Subcutaneous adipose tissue (tissue), 4 donors: ENCODE data around the gene KIAA1210. TPM values are rescaled to one million over a fixed set of nuclear protein-coding genes. Genes with fewer than 3 reads are reported as not detected.

ENCODE experiments used
- CTCF ChIP-seq: fragments of 450-650 bp; IDR thresholded peaks from one replicate; pipeline ENCODE4 v1.5.1; 2016; ENCODE audit warnings: low read depth, mild to moderate bottlenecking, control low read depth, antibody characterized with exemption, moderate library complexity
- total RNA-seq, 4 donors: library from RNA; depleted of rRNA; stranded (reverse); fragments of >200 nt; gene quantifications; one replicate each; pipeline ENCODE4 v1.1.0, GENCODE V29; 2016

The KIAA1210 gene
- total RNA-seq, 4 donors from 2014 or later: under 0.01 TPM; not detected in 2

GRCh38 chrX:119094819-119095218, 32.8 kb downstream of the KIAA1210 start:
- TF ChIP-seq CTCF: no peak

- TF ChIP-seq CTCF: no peak
Measured at GRCh38 chrX:119093991-119094735, 33.4 kb downstream of the KIAA1210 start.

- no peak for TF ChIP-seq CTCF
Measured at GRCh38 chrX:119090627-119091026, 37.0 kb downstream of the KIAA1210 start.

- TF ChIP-seq CTCF: no peak
Measured at GRCh38 chrX:119089619-119090018, 38.0 kb downstream of the KIAA1210 start.

GRCh38 chrX:119087121-119087520, 40.5 kb downstream of the KIAA1210 start:
- no peak for TF ChIP-seq CTCF

GRCh38 chrX:119084766-119085165, 42.8 kb downstream of the KIAA1210 start:
- no peak for TF ChIP-seq CTCF

GRCh38 chrX:119082278-119082677, 45.3 kb downstream of the KIAA1210 start:
- no peak for TF ChIP-seq CTCF
